A549 (cell line): ENCODE data around the gene MSMO1. TPM values are rescaled to one million over a fixed set of nuclear protein-coding genes. Genes with fewer than 3 reads are reported as not detected.

Experiments used
- polyA plus RNA-seq, 4 experiments: library from polyadenylated mRNA; depleted of rRNA in 3 of 4; stranded (reverse); fragments of >200 nt; fragmentation: RNase III in 1 of 4; extraction: RNeasy Plus Mini Kit Qiagen cat#74134 plus additional on column Dnase treatment in 1 of 4; gene quantifications; 2 replicates in 3 of 4; 3 replicates in 1 of 4; pipeline ENCODE4 v1.2.3, GENCODE V29; 2011 to 2017
- small RNA-seq, 6 experiments: library from RNA; depleted of rRNA; stranded (forward); fragments of <200 nt; gene quantifications; one replicate each; pipeline ENCODE3, GENCODE V24; 2012

MSMO1 gene
- polyA plus RNA-seq, 2 of the 4 experiments (the other 2 are of a cell fraction) = 32.3 to 37.2 TPM

Small RNAs within 50 kb of the gene (small RNA-seq; reads per million reads assigned to genes)
- 0 reads per million in 6 experiments for gene MIR578

Other genes starting within 250 kb of the MSMO1 start
- gene TMEM192, start 214.8 kb upstream of the MSMO1 start, polyA plus RNA-seq (2011; rRNA removed) = 19.3 and 25.6 TPM in 2 replicates
- 7.5 to 8.8 TPM (median 8.4 TPM) in 3 replicates for gene TMEM192, start 214.8 kb upstream of the MSMO1 start, polyA plus RNA-seq (2017; fragmentation: RNase III; extraction: RNeasy Plus Mini Kit Qiagen cat#74134 plus additional on column Dnase treatment)
- 17.3 and 21.6 TPM in 2 replicates for gene KLHL2, start 120.1 kb upstream of the MSMO1 start, polyA plus RNA-seq (2011; rRNA removed)
- gene KLHL2, start 120.1 kb upstream of the MSMO1 start, polyA plus RNA-seq (2017; fragmentation: RNase III; extraction: RNeasy Plus Mini Kit Qiagen cat#74134 plus additional on column Dnase treatment) = 10.7 to 13.6 TPM (median 12.2 TPM) in 3 replicates
- 1.2 and 1.6 TPM in 2 replicates for gene CPE, start 51.3 kb downstream of the MSMO1 start, polyA plus RNA-seq (2011; rRNA removed)
- 1.9 to 2.4 TPM (median 1.9 TPM) in 3 replicates for gene CPE, start 51.3 kb downstream of the MSMO1 start, polyA plus RNA-seq (2017; fragmentation: RNase III; extraction: RNeasy Plus Mini Kit Qiagen cat#74134 plus additional on column Dnase treatment)